HCT116 (cell line): ENCODE measurements around the gene MYO7B. TPM values are rescaled to one million over a fixed set of nuclear protein-coding genes. Genes with fewer than 3 reads are reported as not detected.

Experiments
- ATAC-seq: fragments of 200-7000 bp; cut with Tn5 transposase; 2 replicates; pipeline ENCODE4 v1.9.1; 2020; ENCODE audit warnings: mild to moderate bottlenecking, moderate library complexity
- BruUV-seq: library from RNA; stranded (reverse); fragments of 400-500 nt; replicated peaks from 2 replicates; lab custom pipeline; 2021; lab: Mats Ljungman, UMichigan
- CTCF ChIA-PET: fragments of 300-600 bp; sonication (Branson Sonifier 250); formaldehyde crosslinking; loops from one replicate; lab custom pipeline; 2021; ENCODE audit warnings: antibody characterized with exemption; lab: Charles Lee
- POLR2A ChIA-PET: fragments of 300-600, 350-600 bp; sonication (Branson Sonifier 250); formaldehyde crosslinking; loops from one replicate; lab custom pipeline; 2021; ENCODE audit warnings: antibody characterized with exemption; lab: Charles Lee
- RAD21 ChIA-PET, 2 experiments: fragments of 300-600 bp; sonication (Branson Sonifier 250); formaldehyde crosslinking; loops; one replicate each; lab custom pipeline; 2023; ENCODE audit warnings: low total read pairs in 2 of 2; ENCODE audit not compliant: uncharacterized antibody in 2 of 2, unreplicated experiment in 2 of 2, low non-redundant PET in 1 of 2; lab: Charles Lee
- DNase-seq: peaks from one replicate; pipeline ENCODE4 v3.0.0-alpha.2; 2010; ENCODE audit warnings: low read depth, low spot score
- H2AFZ ChIP-seq: fragments of 200-600 bp; shearing (Covaris generic), sonication (generic); 2 replicates; pipeline ENCODE4 v1.6.1; 2017; ENCODE audit warnings: low read depth, mixed run types, mixed read lengths, antibody characterized with exemption, low read length; ENCODE audit not compliant: poor library complexity, severe bottlenecking
- H3K27ac ChIP-seq: 2 replicates; pipeline ENCODE4 v1.5.1; 2012; ENCODE audit warnings: low read depth, low read length
- H3K27me3 ChIP-seq: fragments of 200-600 bp; sonication (generic); 2 replicates; pipeline ENCODE4 v1.6.1; 2016; ENCODE audit warnings: mixed run types, low read length, mixed read lengths; ENCODE audit not compliant: insufficient read depth
- H3K36me3 ChIP-seq, 2 experiments: fragments of 200-500 bp in 1 of 2; fragments of 200-600 bp in 1 of 2; sonication (Bioruptor generic) in 1 of 2; sonication (generic) in 1 of 2; 2 replicates each; pipeline versions ENCODE4 v1.5.1 to v1.6.1; 2014 to 2016; ENCODE audit warnings: low read length in 2 of 2, inconsistent platforms in 1 of 2, mixed read lengths in 1 of 2, mixed run types in 1 of 2; ENCODE audit not compliant: insufficient read depth in 2 of 2, control insufficient read depth in 1 of 2
- H3K4me1 ChIP-seq, 2 experiments: fragments of 200-600 bp in 1 of 2; sonication (generic) in 1 of 2; 2 replicates each; pipeline versions ENCODE4 v1.5.1 to v1.6.1; 2012 to 2017; ENCODE audit warnings: low read length in 2 of 2, inconsistent platforms in 1 of 2, mild to moderate bottlenecking in 1 of 2, mixed read lengths in 1 of 2, mixed run types in 1 of 2, moderate library complexity in 1 of 2; ENCODE audit not compliant: insufficient read depth in 2 of 2, control insufficient read depth in 1 of 2
- H3K4me2 ChIP-seq: fragments of 200-600 bp; sonication (generic); 2 replicates; pipeline ENCODE4 v1.6.1; 2017; ENCODE audit warnings: mixed run types, low read length, mixed read lengths
- H3K4me3 ChIP-seq, 2 experiments: fragments of 200-600 bp in 1 of 2; sonication (generic) in 1 of 2; replicated peaks in 1 of 2; 2 replicates each; pipeline ENCODE4 v1.5.1; 2011 to 2016; ENCODE audit warnings: low read length in 2 of 2, control low read depth in 1 of 2, low read depth in 1 of 2, mild to moderate bottlenecking in 1 of 2, mixed read lengths in 1 of 2, mixed run types in 1 of 2
- H3K79me2 ChIP-seq: fragments of 200-600 bp; sonication (generic); 2 replicates; pipeline ENCODE4 v1.6.1; 2017; ENCODE audit warnings: mild to moderate bottlenecking, mixed run types, low read length, moderate library complexity, mixed read lengths; ENCODE audit not compliant: insufficient read depth
- H3K9ac ChIP-seq: fragments of 200-600 bp; sonication (generic); 2 replicates; pipeline ENCODE4 v1.6.1; 2016; ENCODE audit warnings: low read length, mixed read lengths
- H3K9me2 ChIP-seq: fragments of 200-600 bp; sonication (generic), shearing (Covaris generic); 2 replicates; pipeline ENCODE4 v1.6.1; 2017; ENCODE audit warnings: mixed run types, mild to moderate bottlenecking, moderate library complexity; ENCODE audit not compliant: insufficient read depth
- H3K9me3 ChIP-seq, 2 experiments: fragments of 200-500 bp in 1 of 2; fragments of 200-600 bp in 1 of 2; sonication (Bioruptor generic) in 1 of 2; sonication (generic) in 1 of 2; 2 replicates each; pipeline ENCODE4 v1.6.1; 2014 to 2017; ENCODE audit warnings: low read length in 2 of 2, mixed read lengths in 2 of 2, inconsistent platforms in 1 of 2, low read depth in 1 of 2, mild to moderate bottlenecking in 1 of 2, mixed run types in 1 of 2, moderate library complexity in 1 of 2; ENCODE audit not compliant: control insufficient read depth in 1 of 2, insufficient read depth in 1 of 2
- H4K20me1 ChIP-seq: fragments of 200-600 bp; sonication (generic), shearing (Covaris generic); 2 replicates; pipeline ENCODE4 v1.6.1; 2017; ENCODE audit warnings: mixed run types, mild to moderate bottlenecking, moderate library complexity; ENCODE audit not compliant: insufficient read depth
- EGR1 ChIP-seq: IDR thresholded peaks from 2 replicates; pipeline ENCODE4 v1.6.1; 2012; ENCODE audit warnings: low read depth
- EZH2 ChIP-seq: fragments of 200-600 bp; sonication (generic); IDR thresholded peaks from 2 replicates; pipeline ENCODE4 v1.6.1; 2017; ENCODE audit warnings: antibody characterized with exemption, mixed run types
- EZH2phosphoT487 ChIP-seq: fragments of 200-600 bp; IDR thresholded peaks from 2 replicates; pipeline ENCODE4 v1.6.1; 2018; ENCODE audit warnings: antibody characterized with exemption, borderline replicate concordance
- POLR2A ChIP-seq: IDR thresholded peaks from 2 replicates; pipeline ENCODE4 v1.7.0; 2011; ENCODE audit warnings: borderline replicate concordance; ENCODE audit not compliant: insufficient read depth, insufficient read length; ENCODE audit errors: extremely low read depth
- POLR2AphosphoS5 ChIP-seq: IDR thresholded peaks from 2 replicates; pipeline ENCODE4 v1.6.1; 2011; ENCODE audit warnings: mild to moderate bottlenecking, low read depth, low read length, moderate library complexity
- SIN3A ChIP-seq: IDR thresholded peaks from 2 replicates; pipeline ENCODE4 v1.6.1; 2012; ENCODE audit warnings: low read depth
- SRF ChIP-seq: IDR thresholded peaks from 2 replicates; pipeline ENCODE4 v1.6.1; 2012; ENCODE audit warnings: low read depth
- YY1 ChIP-seq: IDR thresholded peaks from 2 replicates; pipeline ENCODE4 v1.6.1; 2011; ENCODE audit warnings: low read length, low read depth, moderate library complexity, mild to moderate bottlenecking; ENCODE audit not compliant: insufficient replicate concordance; ENCODE audit errors: extremely low read depth
- ZNF274 ChIP-seq: fragments of 200-500 bp; sonication (Bioruptor generic); IDR thresholded peaks from 2 replicates; pipeline ENCODE4 v1.6.1; 2014; ENCODE audit warnings: mild to moderate bottlenecking, low read depth, low read length, inconsistent platforms
- intact Hi-C: fragments of 100-400 bp; cut with micrococcal nuclease; formaldehyde crosslinking; loops from 2 replicates; pipeline ENCODE4 v1.10.0; 2022
- total RNA-seq: library from RNA; stranded (reverse); gene quantifications from one replicate; pipeline ENCODE4 v1.2.1, GENCODE V29; 2021; ENCODE audit not compliant: unreplicated experiment
- TF ChIP-seq, protein P1 (sequence below): IDR thresholded peaks from 2 replicates; pipeline ENCODE4 v1.6.1; 2012
- TF ChIP-seq, protein P2 (sequence below): IDR thresholded peaks from 2 replicates; pipeline ENCODE4 v1.6.1; 2012

The MYO7B gene
- total RNA-seq, 1 experiment from 2014 or later, result 0.07 TPM

DNA sequence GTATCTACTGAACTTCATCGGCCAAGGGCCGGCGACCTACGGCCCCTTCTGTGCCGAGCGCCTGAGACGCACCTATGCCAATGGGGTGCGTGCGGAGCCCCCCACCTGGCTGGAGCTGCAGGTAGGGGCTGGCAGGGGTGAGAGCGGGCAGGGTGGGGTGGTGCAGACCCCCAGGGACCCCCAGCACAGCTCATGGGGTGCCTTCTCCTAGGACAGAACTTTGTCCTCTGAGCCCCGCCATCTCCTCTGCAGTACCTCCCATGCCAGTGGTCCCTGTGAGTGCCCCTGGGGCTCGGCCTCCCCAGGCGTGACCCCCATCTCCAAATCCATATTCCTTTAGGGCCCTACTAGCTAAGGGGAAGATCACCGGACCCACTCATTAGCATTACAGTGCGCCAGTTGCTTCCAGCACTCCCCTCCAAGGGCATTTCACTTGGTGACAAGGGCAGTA is 86.5 kb downstream of the MYO7B start:
- BruUV-seq, result no TSS peak
- no peak for ATAC-seq
- ChIA-PET CTCF (no interaction called here), RAD21 (no interaction called here), POLR2A (no interaction called here)
- Histone ChIP-seq H3K4me3 (no peak overlapping the region), H3K4me1 (peaks cover 0 to 20% of the 10 kb centered on the region in 2 experiments; a peak in 2 of 4 replicates), H3K9me3 (no peaks in the 10 kb centered on the region), H2AFZ (no peak overlapping the region), H3K27me3 (no peaks in the 10 kb centered on the region), H3K4me2 (no peak overlapping the region), H3K79me2 (no peaks in the 10 kb centered on the region), H3K9me2 (no peaks in the 10 kb centered on the region), H3K9ac (no peak overlapping the region), H3K36me3 (no peaks in the 10 kb centered on the region), H3K27ac (no peak overlapping the region), H4K20me1 (no peaks in the 10 kb centered on the region)
- intact Hi-C loops, result no loop called here
- no peak for TF ChIP-seq ZNF274
- no peak for TF ChIP-seq EZH2
- no peak for TF ChIP-seq POLR2AphosphoS5
- TF ChIP-seq, protein P1, sequence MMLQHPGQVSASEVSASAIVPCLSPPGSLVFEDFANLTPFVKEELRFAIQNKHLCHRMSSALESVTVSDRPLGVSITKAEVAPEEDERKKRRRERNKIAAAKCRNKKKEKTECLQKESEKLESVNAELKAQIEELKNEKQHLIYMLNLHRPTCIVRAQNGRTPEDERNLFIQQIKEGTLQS, result no peak
- TF ChIP-seq SIN3A, result no peak
- TF ChIP-seq SRF, result no peak
- TF ChIP-seq EZH2phosphoT487, result no peak
- no peak for TF ChIP-seq YY1
- TF ChIP-seq, protein P2, sequence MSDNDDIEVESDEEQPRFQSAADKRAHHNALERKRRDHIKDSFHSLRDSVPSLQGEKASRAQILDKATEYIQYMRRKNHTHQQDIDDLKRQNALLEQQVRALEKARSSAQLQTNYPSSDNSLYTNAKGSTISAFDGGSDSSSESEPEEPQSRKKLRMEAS, result no peak
- no peak for TF ChIP-seq EGR1
- TF ChIP-seq POLR2A, result no peak
- DNase-seq, result no peak
